PC-9 (cell line): Measurements from ENCODE around the gene TUBA4A. TPM values are rescaled to one million over a fixed set of nuclear protein-coding genes. Genes with fewer than 3 reads are reported as not detected.

Source experiments
- BruUV-seq: library from RNA; stranded (reverse); fragments of 400-500 nt; replicated peaks from 2 replicates; lab custom pipeline; 2021; lab: Mats Ljungman, UMichigan
- CTCF ChIA-PET: fragments of 300-600 bp; sonication (Branson Sonifier 250); formaldehyde crosslinking; loops from one replicate; lab custom pipeline; 2022; ENCODE audit warnings: antibody characterized with exemption; lab: Charles Lee
- POLR2A ChIA-PET: fragments of 300-600 bp; sonication (Branson Sonifier 250); formaldehyde crosslinking; loops from one replicate; lab custom pipeline; 2022; ENCODE audit warnings: antibody characterized with exemption; ENCODE audit not compliant: unreplicated experiment; lab: Charles Lee
- DNase-seq, 2 experiments: peaks; one replicate each; pipeline versions ENCODE4 v3.0.0 to v3.0.0-alpha.2; 2015 to 2022; ENCODE audit warnings: mixed read lengths in 1 of 2
- H2AFZ ChIP-seq: fragments of 200-600 bp; sonication (generic); 2 replicates; pipeline ENCODE4 v1.8.1; 2017; ENCODE audit warnings: antibody characterized with exemption
- H3F3A ChIP-seq: fragments of 200-600 bp; sonication (generic); 2 replicates; pipeline ENCODE4 v1.8.1; 2017; ENCODE audit warnings: antibody characterized with exemption, mild to moderate bottlenecking, low read depth; ENCODE audit not compliant: insufficient read depth
- H3K27ac ChIP-seq: fragments of 200-600 bp; sonication (generic); 2 replicates; pipeline ENCODE4 v1.6.1; 2016; ENCODE audit warnings: mixed run types
- H3K27me3 ChIP-seq: fragments of 200-600 bp; sonication (generic); 2 replicates; pipeline ENCODE4 v1.6.1; 2016; ENCODE audit warnings: low read depth, mixed run types; ENCODE audit not compliant: insufficient read depth
- H3K36me3 ChIP-seq: fragments of 200-600 bp; sonication (generic); 2 replicates; pipeline ENCODE4 v1.6.1; 2016; ENCODE audit warnings: low read depth, mixed run types
- H3K4me1 ChIP-seq: fragments of 200-600 bp; sonication (generic); replicated peaks from 2 replicates; pipeline ENCODE4 v1.6.1; 2016; ENCODE audit warnings: mixed run types; ENCODE audit not compliant: insufficient read depth
- H3K4me2 ChIP-seq: fragments of 200-600 bp; sonication (generic); 2 replicates; pipeline ENCODE4 v1.6.1; 2017; ENCODE audit warnings: mixed run types
- H3K4me3 ChIP-seq: fragments of 200-600 bp; sonication (generic); 2 replicates; pipeline ENCODE4 v1.6.1; 2016; ENCODE audit warnings: mixed run types
- H3K79me2 ChIP-seq: fragments of 200-600 bp; sonication (generic); 2 replicates; pipeline ENCODE4 v1.6.1; 2017; ENCODE audit warnings: low read depth, mixed run types
- H3K9me2 ChIP-seq: fragments of 200-600 bp; sonication (generic); 2 replicates; pipeline ENCODE4 v1.8.1; 2017; ENCODE audit warnings: mild to moderate bottlenecking; ENCODE audit not compliant: insufficient read depth
- H3K9me3 ChIP-seq: fragments of 200-600 bp; sonication (generic); 2 replicates; pipeline ENCODE4 v1.8.1; 2016; ENCODE audit warnings: low read depth; ENCODE audit not compliant: insufficient read depth
- H4K20me1 ChIP-seq: fragments of 200-600 bp; sonication (generic); 2 replicates; pipeline ENCODE4 v1.8.1; 2017; ENCODE audit not compliant: insufficient read depth
- CTCF ChIP-seq: fragments of 200-600 bp; sonication (generic); conservative IDR thresholded peaks from 2 replicates; pipeline ENCODE4 v1.6.1; 2017; ENCODE audit warnings: mixed run types, antibody characterized with exemption, mild to moderate bottlenecking, moderate library complexity
- EZH2 ChIP-seq: fragments of 200-600 bp; sonication (generic); IDR thresholded peaks from 2 replicates; pipeline ENCODE4 v1.8.0; 2017; ENCODE audit warnings: antibody characterized with exemption, low read depth
- intact Hi-C: fragments of 100-400 bp; cut with micrococcal nuclease; formaldehyde crosslinking; loops from one replicate; pipeline ENCODE4 v1.10.0; 2022; ENCODE audit not compliant: unreplicated experiment
- total RNA-seq: library from RNA; stranded (reverse); gene quantifications from 2 replicates; pipeline ENCODE4 v1.2.3, GENCODE V29; 2021

TUBA4A gene
- total RNA-seq, 1 experiment from 2014 or later, result 157 TPM

- CTCF ChIA-PET, result interaction anchor here (0.7 kb wide), 1 partner anchor 89 kb away, joined by 4 read pairs; no protein-coding TSS in a partner anchor
- H3K27me3 ChIP-seq, result no peaks in the 10 kb centered on the region
- POLR2A ChIA-PET, result no interaction called here
- DNase-seq, result no peak
- H3K9me3 ChIP-seq, result no peaks in the 10 kb centered on the region
- peak overlapping the region; percentile 95 for H3K27ac ChIP-seq
- no peak overlapping the region for H3K4me3 ChIP-seq
- no peak overlapping the region for H2AFZ ChIP-seq
- no peak for TF ChIP-seq CTCF
- no TSS peak for BruUV-seq
- no peaks in the 10 kb centered on the region for H3K79me2 ChIP-seq
- H3K4me1 ChIP-seq, result peaks cover 40% of the 10 kb centered on the region
- H3F3A ChIP-seq, result peaks cover 30% of the 10 kb centered on the region
- no peaks in the 10 kb centered on the region for H3K36me3 ChIP-seq
- intact Hi-C loops, result loop anchor here (10.0 kb wide), 1 partner anchor 378 kb away; no protein-coding TSS in a partner anchor
- no peaks in the 10 kb centered on the region for H3K9me2 ChIP-seq
- H4K20me1 ChIP-seq, result no peaks in the 10 kb centered on the region
- 0 out of 2 replicates have a peak overlapping the region, but pooled peaks have one; percentile 19 for H3K4me2 ChIP-seq
Measured at GRCh38 chr2:219272995-219273394, 19.3 kb upstream of the TUBA4A start.

GRCh38 chr2:219272356-219272755 is 18.6 kb upstream of the TUBA4A start:
- no peaks in the 10 kb centered on the region for H3K36me3 ChIP-seq
- no TSS peak for BruUV-seq
- no peaks in the 10 kb centered on the region for H3K79me2 ChIP-seq
- 0 out of 2 replicates have a peak overlapping the region, but pooled peaks have one; percentile 19 for H3K4me2 ChIP-seq
- H4K20me1 ChIP-seq, result no peaks in the 10 kb centered on the region
- H3K4me3 ChIP-seq, result no peak overlapping the region
- H3K4me1 ChIP-seq, result peaks cover 35% of the 10 kb centered on the region
- H3K9me2 ChIP-seq, result no peaks in the 10 kb centered on the region
- no peaks in the 10 kb centered on the region for H3K27me3 ChIP-seq
- intact Hi-C loops, result loop anchor here (10.0 kb wide), 1 partner anchor 378 kb away; no protein-coding TSS in a partner anchor
- ChIA-PET CTCF (no interaction called here), POLR2A (no interaction called here)
- H3F3A ChIP-seq, result peaks cover 29% of the 10 kb centered on the region
- DNase-seq, result no peak
- no peak overlapping the region for H3K27ac ChIP-seq
- H3K9me3 ChIP-seq, result no peaks in the 10 kb centered on the region
- no peak overlapping the region for H2AFZ ChIP-seq
- TF ChIP-seq EZH2 (no peak), CTCF (no peak)

GRCh38 chr2:219271021-219271420 is 17.3 kb upstream of the TUBA4A start:
- no peak for TF ChIP-seq EZH2
- TF ChIP-seq CTCF, result no peak
- intact Hi-C loops, result loop anchor here (10.0 kb wide), 1 partner anchor 376 kb away; no protein-coding TSS in a partner anchor
- DNase-seq, result no peak
- Histone ChIP-seq H3K27ac (no peak overlapping the region), H4K20me1 (no peaks in the 10 kb centered on the region), H3K9me3 (no peaks in the 10 kb centered on the region), H3K4me2 (no peak overlapping the region), H3K79me2 (no peaks in the 10 kb centered on the region), H3K27me3 (no peaks in the 10 kb centered on the region), H3K9me2 (no peaks in the 10 kb centered on the region), H2AFZ (no peak overlapping the region), H3K4me1 (peaks cover 32% of the 10 kb centered on the region), H3K4me3 (no peak overlapping the region), H3F3A (peaks cover 29% of the 10 kb centered on the region), H3K36me3 (no peaks in the 10 kb centered on the region)
- ChIA-PET POLR2A (no interaction called here), CTCF (no interaction called here)
- no TSS peak for BruUV-seq
